Stimulated activated naive B cell treated with anti-CD40 and anti-IgM and Interleukin-4, amounts not matched to agents 10 μg/mL and 1 μg/mL and 100 μg/mL, for 72 hours (primary cell): Measurements from ENCODE around the gene GCLC.

Experiments used
- ATAC-seq, 2 donors: fragments of 150-1000 bp; cut with Tn5 transposase; replicated peaks; 2 replicates each; pipeline ENCODE4 v1.10.0; 2021; ENCODE audit warnings: moderate library complexity in 1 of 2
- DNase-seq: peaks from one replicate; pipeline ENCODE4 v3.0.0; 2021
- H3K27ac Mint-ChIP-seq: one replicate; pipeline ENCODE4 v1.8.0; 2022; ENCODE audit warnings: mild to moderate bottlenecking, mixed read lengths
- H3K27me3 Mint-ChIP-seq, 2 donors: one replicate each; pipeline ENCODE4 v1.8.0; 2022; ENCODE audit warnings: mixed read lengths in 2 of 2
- H3K36me3 Mint-ChIP-seq, 2 donors: one replicate each; pipeline ENCODE4 v1.8.0; 2022; ENCODE audit warnings: mixed read lengths in 2 of 2, mild to moderate bottlenecking in 1 of 2
- H3K4me1 Mint-ChIP-seq, 2 donors: one replicate each; pipeline ENCODE4 v1.8.0; 2022; ENCODE audit warnings: mixed read lengths in 2 of 2, mild to moderate bottlenecking in 1 of 2
- H3K4me3 Mint-ChIP-seq, 2 donors: one replicate each; pipeline ENCODE4 v1.8.0; 2022; ENCODE audit warnings: mild to moderate bottlenecking in 2 of 2, mixed read lengths in 2 of 2, moderate library complexity in 1 of 2
- H3K9me3 Mint-ChIP-seq, 2 donors: one replicate each; pipeline ENCODE4 v1.8.0; 2022; ENCODE audit warnings: mixed read lengths in 2 of 2, mild to moderate bottlenecking in 1 of 2

The GCLC gene

GRCh38 chr6:53451165-53451564, 93.7 kb downstream of the GCLC start:
- H3K4me1 Mint-ChIP-seq: peaks cover 4 to 12% of the 10 kb centered on the region in 2 donors
- ATAC-seq: no peak
- no peak for DNase-seq
- H3K27me3 Mint-ChIP-seq: no peaks in the 10 kb centered on the region
- no peak overlapping the region for H3K27ac Mint-ChIP-seq
- H3K4me3 Mint-ChIP-seq: no peak overlapping the region
- H3K9me3 Mint-ChIP-seq: peaks cover 5 to 7% of the 10 kb centered on the region in 2 donors
- peaks cover 2 to 4% of the 10 kb centered on the region in 2 donors for H3K36me3 Mint-ChIP-seq

DNA sequence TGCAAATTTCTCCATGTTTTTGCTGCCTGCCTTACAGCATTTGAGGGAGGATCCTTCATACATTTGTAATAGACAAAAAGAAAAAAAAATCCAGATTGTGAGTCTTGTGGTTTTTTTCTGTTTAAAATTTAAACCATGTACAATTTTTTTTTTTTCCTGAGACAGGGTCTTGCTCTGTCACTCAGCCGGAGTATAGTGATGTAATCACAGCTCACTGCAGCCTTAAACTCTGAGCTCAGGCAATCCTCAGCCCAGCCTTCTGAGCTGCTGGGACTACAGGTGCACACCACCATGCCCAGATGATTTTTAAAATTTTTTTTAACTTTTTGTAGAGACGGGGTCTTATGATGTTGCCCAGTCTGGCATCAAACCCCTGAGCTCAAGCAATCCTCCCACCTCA, 97.0 kb downstream of the GCLC start:
- no peak for DNase-seq
- H3K4me1 Mint-ChIP-seq: peaks cover 4 to 5% of the 10 kb centered on the region in 2 donors
- ATAC-seq: no peak
- H3K9me3 Mint-ChIP-seq: peaks cover 4 to 5% of the 10 kb centered on the region in 2 donors
- peaks cover 2 to 4% of the 10 kb centered on the region in 2 donors for H3K36me3 Mint-ChIP-seq
- H3K27me3 Mint-ChIP-seq: no peaks in the 10 kb centered on the region
- H3K4me3 Mint-ChIP-seq: no peak overlapping the region
- no peak overlapping the region for H3K27ac Mint-ChIP-seq
